Measurements from ENCODE around the gene PIGS. TPM values are rescaled to one million over a fixed set of nuclear protein-coding genes. Genes with fewer than 3 reads are reported as not detected.

The PIGS gene
- total and polyA plus RNA-seq, 2 of the 4 experiments (the other 2 are of a cell fraction): 28.7 to 78.9 TPM

DNA sequence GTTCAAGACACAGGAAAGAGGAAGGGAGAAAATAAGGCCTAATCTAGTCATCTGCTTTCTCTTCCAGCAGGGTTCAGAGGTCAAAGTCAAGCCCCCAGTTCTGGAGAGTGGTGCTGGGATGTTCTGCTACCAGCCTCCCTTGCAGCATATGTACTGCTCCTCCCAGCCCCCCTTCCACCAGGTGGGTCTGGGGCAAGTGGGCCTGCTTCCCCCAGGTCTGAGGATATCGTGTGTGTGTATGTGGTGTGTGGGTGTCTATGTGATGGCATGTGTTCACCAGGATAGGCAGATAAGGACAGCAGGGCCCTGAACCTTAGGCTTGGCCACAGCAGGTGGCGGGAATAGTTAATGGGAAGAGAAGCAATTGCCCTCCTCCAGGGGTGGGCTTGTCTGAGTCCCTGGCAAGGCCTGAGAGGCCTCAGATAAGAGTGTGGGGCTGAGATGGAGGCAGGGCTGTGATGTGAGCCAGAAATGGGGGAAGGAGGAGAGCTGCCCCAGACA, 44.1 kb downstream of the PIGS start:
- TF ChIP-seq RFX5 (IDR thresholded peaks at IDR 0.05; ENCODE audit: low read depth, low read length): no peak
- TF ChIP-seq, protein P1, sequence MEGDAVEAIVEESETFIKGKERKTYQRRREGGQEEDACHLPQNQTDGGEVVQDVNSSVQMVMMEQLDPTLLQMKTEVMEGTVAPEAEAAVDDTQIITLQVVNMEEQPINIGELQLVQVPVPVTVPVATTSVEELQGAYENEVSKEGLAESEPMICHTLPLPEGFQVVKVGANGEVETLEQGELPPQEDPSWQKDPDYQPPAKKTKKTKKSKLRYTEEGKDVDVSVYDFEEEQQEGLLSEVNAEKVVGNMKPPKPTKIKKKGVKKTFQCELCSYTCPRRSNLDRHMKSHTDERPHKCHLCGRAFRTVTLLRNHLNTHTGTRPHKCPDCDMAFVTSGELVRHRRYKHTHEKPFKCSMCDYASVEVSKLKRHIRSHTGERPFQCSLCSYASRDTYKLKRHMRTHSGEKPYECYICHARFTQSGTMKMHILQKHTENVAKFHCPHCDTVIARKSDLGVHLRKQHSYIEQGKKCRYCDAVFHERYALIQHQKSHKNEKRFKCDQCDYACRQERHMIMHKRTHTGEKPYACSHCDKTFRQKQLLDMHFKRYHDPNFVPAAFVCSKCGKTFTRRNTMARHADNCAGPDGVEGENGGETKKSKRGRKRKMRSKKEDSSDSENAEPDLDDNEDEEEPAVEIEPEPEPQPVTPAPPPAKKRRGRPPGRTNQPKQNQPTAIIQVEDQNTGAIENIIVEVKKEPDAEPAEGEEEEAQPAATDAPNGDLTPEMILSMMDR (conservative IDR thresholded peaks at IDR 0.05; ENCODE audit: low read depth, low read length): no peak
- no peak for TF ChIP-seq MXI1 (IDR thresholded peaks at IDR 0.05; ENCODE audit: borderline replicate concordance, low read depth, low read length)
- TF ChIP-seq POLR2A (IDR thresholded peaks at IDR 0.05; ENCODE audit: low read depth, low read length): no peak
- TF ChIP-seq NFE2L2 (IDR thresholded peaks at IDR 0.05; ENCODE audit: low read depth, low read length): no peak
- TF ChIP-seq BHLHE40 (IDR thresholded peaks at IDR 0.05; ENCODE audit: low read depth, low read length): no peak
- no peak for TF ChIP-seq CEBPB (IDR thresholded peaks at IDR 0.05; ENCODE audit: low read depth, low read length)
- no peak for TF ChIP-seq MAZ (IDR thresholded peaks at IDR 0.05; ENCODE audit: borderline replicate concordance, low read depth, low read length)
- no peak for TF ChIP-seq RAD21 (IDR thresholded peaks at IDR 0.05; ENCODE audit: low read length)
- no peak for TF ChIP-seq FOS (IDR thresholded peaks at IDR 0.05; ENCODE audit: low read depth, low read length)
- no peak for TF ChIP-seq RCOR1 (IDR thresholded peaks at IDR 0.05; ENCODE audit: insufficient replicate concordance, low read length)
- TF ChIP-seq, protein P2, sequence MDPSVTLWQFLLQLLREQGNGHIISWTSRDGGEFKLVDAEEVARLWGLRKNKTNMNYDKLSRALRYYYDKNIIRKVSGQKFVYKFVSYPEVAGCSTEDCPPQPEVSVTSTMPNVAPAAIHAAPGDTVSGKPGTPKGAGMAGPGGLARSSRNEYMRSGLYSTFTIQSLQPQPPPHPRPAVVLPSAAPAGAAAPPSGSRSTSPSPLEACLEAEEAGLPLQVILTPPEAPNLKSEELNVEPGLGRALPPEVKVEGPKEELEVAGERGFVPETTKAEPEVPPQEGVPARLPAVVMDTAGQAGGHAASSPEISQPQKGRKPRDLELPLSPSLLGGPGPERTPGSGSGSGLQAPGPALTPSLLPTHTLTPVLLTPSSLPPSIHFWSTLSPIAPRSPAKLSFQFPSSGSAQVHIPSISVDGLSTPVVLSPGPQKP (IDR thresholded peaks at IDR 0.05; ENCODE audit: borderline replicate concordance, low read depth, low read length): no peak
- TF ChIP-seq SMC3 (IDR thresholded peaks at IDR 0.05; ENCODE audit: low read depth, low read length): no peak
- TF ChIP-seq, protein P3, sequence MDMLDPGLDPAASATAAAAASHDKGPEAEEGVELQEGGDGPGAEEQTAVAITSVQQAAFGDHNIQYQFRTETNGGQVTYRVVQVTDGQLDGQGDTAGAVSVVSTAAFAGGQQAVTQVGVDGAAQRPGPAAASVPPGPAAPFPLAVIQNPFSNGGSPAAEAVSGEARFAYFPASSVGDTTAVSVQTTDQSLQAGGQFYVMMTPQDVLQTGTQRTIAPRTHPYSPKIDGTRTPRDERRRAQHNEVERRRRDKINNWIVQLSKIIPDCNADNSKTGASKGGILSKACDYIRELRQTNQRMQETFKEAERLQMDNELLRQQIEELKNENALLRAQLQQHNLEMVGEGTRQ (IDR thresholded peaks at IDR 0.05; ENCODE audit: low read depth, low read length): no peak
- TF ChIP-seq CHD1 (IDR thresholded peaks at IDR 0.05; ENCODE audit: low read depth, low read length): no peak
- no peak for TF ChIP-seq MAFK (IDR thresholded peaks at IDR 0.05; ENCODE audit: low read depth, low read length)
- Histone ChIP-seq H3K56ac (ENCODE audit: extremely low read depth, insufficient read depth, low read length) (no peak overlapping the region), H3K79me1 (ENCODE audit: low read depth in 1 of 2, low read length in 2 of 2) (no peaks in the 10 kb centered on the region), H4K5ac (ENCODE audit: low read depth, low read length) (no peak overlapping the region), H2AK5ac (ENCODE audit: low read depth, low read length) (no peak overlapping the region), H3K4me3 (ENCODE audit: insufficient read depth, low read depth, low read length) (no peak overlapping the region), H2BK5ac (ENCODE audit: low read depth, low read length, poor library complexity, severe bottlenecking) (no peak overlapping the region), H3K9me3 (ENCODE audit: control insufficient read depth, insufficient read depth, low read length) (no peaks in the 10 kb centered on the region), H3K36me3 (ENCODE audit: control insufficient read depth, insufficient read depth, low read length) (no peaks in the 10 kb centered on the region), H2BK120ac (ENCODE audit: low read depth, low read length) (no peak overlapping the region), H3K14ac (replicated peaks; ENCODE audit: low read depth, low read length) (no peak overlapping the region), H3K27me3 (ENCODE audit: control insufficient read depth, insufficient read depth, low read length) (peaks cover 14% of the 10 kb centered on the region), H2BK15ac (ENCODE audit: low read depth, low read length) (no peak overlapping the region), H3K9ac (ENCODE audit: low read depth, low read length) (no peak overlapping the region), H3K23ac (ENCODE audit: low read depth, low read length) (no peak overlapping the region), H3K4ac (ENCODE audit: low read depth, low read length) (no peak overlapping the region), H3K18ac (ENCODE audit: low read depth, low read length) (no peak overlapping the region), H4K91ac (ENCODE audit: insufficient read depth, low read depth, low read length) (no peak overlapping the region), H4K8ac (ENCODE audit: low read depth in 2 of 2, low read length in 2 of 2) (no peak overlapping the region), H2AK9ac (replicated peaks; ENCODE audit: low read depth, low read length, poor library complexity) (no peak overlapping the region), H3K4me1 (ENCODE audit: control insufficient read depth, insufficient read depth, low read length) (peaks cover 16% of the 10 kb centered on the region), H3K4me2 (ENCODE audit: low read depth, low read length) (no peak overlapping the region), H2AFZ (replicated peaks; ENCODE audit: low read length, poor library complexity) (no peak overlapping the region), H2BK20ac (ENCODE audit: low read depth, low read length) (no peak overlapping the region), H3K27ac (ENCODE audit: insufficient read depth, low read length) (no peak overlapping the region), H3K9me1 (ENCODE audit: insufficient read depth, low read length) (peaks cover 6% of the 10 kb centered on the region), H4K20me1 (ENCODE audit: insufficient read depth, low read length) (no peaks in the 10 kb centered on the region)
- dilution Hi-C loops (cut with HindIII; ENCODE audit: low sequenced_read_pairs, unreplicated experiment): no loop called here
- ATAC-seq (ENCODE audit: low read depth): no peak
- intact Hi-C loops (cut with micrococcal nuclease): no loop called here
- WGBS, 2 experiments (ENCODE audit: extremely low coverage in 2 of 2, insufficient read length in 1 of 2): no CpG with 5 or more reads among the region's 2 CpGs
- POLR2A ChIA-PET (ENCODE audit: unreplicated experiment): no interaction called here
- CTCF ChIA-PET: no interaction called here
- BruUV-seq (replicated peaks): no TSS peak
- in situ Hi-C loops (cut with MboI; ENCODE audit: low sequenced_read_pairs): no loop called here
- DNase-seq: no peak

All from IMR-90 (cell line).